HG03571 (cell line): ENCODE measurements around the gene CLEC18C.
"Not testable (repeated sequence)": the region's sequence is repeated elsewhere in the genome, so short reads cannot be mapped to it uniquely, and the experiment has no call there.

Experiments
- ATAC-seq: cut with Tn5 transposase; IDR thresholded peaks from one replicate; pipeline ENCODE4 v1.9.1; 2021; ENCODE audit not compliant: unreplicated experiment

Gene CLEC18C

GRCh38 chr16:70158261-70158939, 15.2 kb upstream of the CLEC18C start:
- ATAC-seq: no peak

GRCh38 chr16:70159355-70160348, 13.9 kb upstream of the CLEC18C start:
- no peak for ATAC-seq

- no peak for ATAC-seq
Measured at GRCh38 chr16:70160388-70160787, 13.2 kb upstream of the CLEC18C start.

GRCh38 chr16:70160821-70161220, 12.8 kb upstream of the CLEC18C start:
- no peak for ATAC-seq

- ATAC-seq: no peak
Measured at GRCh38 chr16:70161350-70161749, 12.2 kb upstream of the CLEC18C start.

GRCh38 chr16:70162041-70162451, 11.5 kb upstream of the CLEC18C start:
- no peak for ATAC-seq

- ATAC-seq: no peak
Measured at GRCh38 chr16:70163596-70163995, 10.0 kb upstream of the CLEC18C start.

- ATAC-seq: not testable (repeated sequence)
Measured at GRCh38 chr16:70166688-70167087, 6.9 kb upstream of the CLEC18C start.

GRCh38 chr16:70173916-70174315, 329 bp downstream of the CLEC18C start:
- ATAC-seq: not testable (repeated sequence)

GRCh38 chr16:70174387-70174932, 873 bp downstream of the CLEC18C start:
- not testable (repeated sequence) for ATAC-seq

- not testable (repeated sequence) for ATAC-seq
Measured at GRCh38 chr16:70187858-70188607, 14.4 kb downstream of the CLEC18C start.

- ATAC-seq: not testable (repeated sequence)
Measured at GRCh38 chr16:70188608-70188915, 15.0 kb downstream of the CLEC18C start.

- not testable (repeated sequence) for ATAC-seq
Measured at GRCh38 chr16:70190574-70190973, 17.0 kb downstream of the CLEC18C start.

GRCh38 chr16:70196683-70197300, 23.2 kb downstream of the CLEC18C start:
- ATAC-seq: not testable (repeated sequence)

- ATAC-seq: not testable (repeated sequence)
Measured at GRCh38 chr16:70197611-70198010, 24.0 kb downstream of the CLEC18C start.

GRCh38 chr16:70198230-70198629, 24.6 kb downstream of the CLEC18C start:
- not testable (repeated sequence) for ATAC-seq

- ATAC-seq: not testable (repeated sequence)
Measured at GRCh38 chr16:70198666-70199065, 25.1 kb downstream of the CLEC18C start.

GRCh38 chr16:70199170-70199569, 25.6 kb downstream of the CLEC18C start:
- ATAC-seq: not testable (repeated sequence)

GRCh38 chr16:70200063-70200462, 26.5 kb downstream of the CLEC18C start:
- ATAC-seq: not testable (repeated sequence)

- ATAC-seq: not testable (repeated sequence)
Measured at GRCh38 chr16:70203508-70203907, 29.9 kb downstream of the CLEC18C start.
